GM19043 (cell line): ENCODE results near the gene INTS1.

Experiments used
- ATAC-seq: cut with Tn5 transposase; IDR thresholded peaks from one replicate; pipeline ENCODE4 v1.9.1; 2021; ENCODE audit warnings: low read depth; ENCODE audit not compliant: unreplicated experiment

The INTS1 gene

DNA sequence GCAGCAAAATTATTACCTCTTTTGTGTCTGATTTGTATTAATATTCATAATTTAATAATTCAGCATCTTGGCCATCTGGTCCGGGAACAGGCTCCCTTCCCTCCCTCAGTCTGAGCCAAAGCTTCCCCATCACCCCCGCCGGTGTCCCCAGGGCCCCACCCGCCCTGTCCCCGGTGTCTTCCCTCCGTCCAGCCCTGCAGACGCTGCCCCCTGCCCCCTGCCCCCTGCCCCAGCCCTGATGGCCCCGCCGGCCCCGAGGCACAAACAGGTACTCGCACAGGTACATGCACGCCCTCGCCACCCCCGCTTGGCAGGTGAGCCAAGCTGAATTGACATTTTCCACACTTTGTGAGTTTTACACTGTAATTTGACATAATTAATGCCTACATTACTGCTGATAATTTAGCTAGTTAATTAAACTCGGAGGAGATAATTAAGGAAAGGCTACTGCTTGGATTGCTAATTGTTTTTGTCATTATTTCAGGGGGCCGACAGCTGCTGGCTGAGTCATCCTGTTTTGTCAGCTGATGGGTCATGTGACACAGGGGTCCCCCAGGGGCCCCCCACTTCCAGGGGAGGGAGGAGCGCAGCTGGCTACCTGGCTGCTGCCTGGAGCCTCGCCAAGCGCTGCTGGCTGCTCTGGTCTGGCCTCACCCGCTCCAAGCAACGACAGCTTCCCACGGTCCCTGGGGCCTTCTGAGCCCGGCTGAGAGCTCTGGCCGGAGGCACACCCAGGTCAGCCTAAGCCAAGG lies 81.5 kb downstream of the INTS1 start:
- ATAC-seq, result no peak

- no peak for ATAC-seq
Measured at GRCh38 chr7:1421946-1422345, 82.2 kb downstream of the INTS1 start.

DNA sequence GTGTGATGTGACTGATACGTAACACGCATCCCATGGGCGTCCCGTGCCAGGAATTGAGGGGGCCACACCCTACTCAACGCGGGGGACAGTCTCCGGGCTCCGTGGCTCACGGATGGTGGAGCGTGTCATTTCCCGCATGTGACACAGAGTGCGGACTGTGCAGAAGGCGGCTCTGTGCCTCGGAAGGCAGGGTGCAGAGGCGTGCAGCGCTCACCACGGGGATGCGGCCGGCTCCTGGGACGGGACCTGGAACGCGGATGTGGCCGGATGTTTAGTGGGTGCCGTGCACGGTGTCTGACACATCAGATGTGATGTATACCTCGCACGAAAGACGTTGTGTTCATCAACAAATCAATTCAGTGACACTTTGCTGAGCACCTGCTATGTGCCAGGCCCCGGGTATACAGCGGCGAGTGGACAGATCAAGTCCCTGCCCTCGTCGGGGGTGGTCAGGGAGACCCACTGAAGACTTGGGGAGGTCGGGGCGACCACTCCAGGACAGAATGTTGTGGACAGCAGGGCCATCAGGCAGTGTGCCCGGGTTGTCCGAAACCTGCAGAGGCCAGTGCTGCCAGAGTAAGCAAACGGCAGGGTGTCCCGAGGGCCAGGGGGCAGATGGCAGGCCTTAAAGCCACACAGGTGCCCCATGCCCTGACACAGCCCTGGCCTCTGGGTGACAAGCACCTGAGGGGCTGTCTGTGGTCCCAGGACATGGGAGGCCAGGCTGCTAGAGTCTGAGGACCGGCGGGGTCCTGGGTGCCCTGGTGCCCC lies 83.0 kb downstream of the INTS1 start:
- ATAC-seq, result no peak
